GM19468 (cell line): ENCODE measurements around the gene ABHD6.
"Not testable (repeated sequence)": the region's sequence is repeated elsewhere in the genome, so short reads cannot be mapped to it uniquely, and the experiment has no call there.

ENCODE experiments used
- ATAC-seq: cut with Tn5 transposase; IDR thresholded peaks from one replicate; pipeline ENCODE4 v1.9.1; 2021; ENCODE audit warnings: mild to moderate bottlenecking, moderate library complexity, moderate number of reproducible peaks; ENCODE audit not compliant: unreplicated experiment; ENCODE audit errors: extremely low read depth

ABHD6 gene

DNA sequence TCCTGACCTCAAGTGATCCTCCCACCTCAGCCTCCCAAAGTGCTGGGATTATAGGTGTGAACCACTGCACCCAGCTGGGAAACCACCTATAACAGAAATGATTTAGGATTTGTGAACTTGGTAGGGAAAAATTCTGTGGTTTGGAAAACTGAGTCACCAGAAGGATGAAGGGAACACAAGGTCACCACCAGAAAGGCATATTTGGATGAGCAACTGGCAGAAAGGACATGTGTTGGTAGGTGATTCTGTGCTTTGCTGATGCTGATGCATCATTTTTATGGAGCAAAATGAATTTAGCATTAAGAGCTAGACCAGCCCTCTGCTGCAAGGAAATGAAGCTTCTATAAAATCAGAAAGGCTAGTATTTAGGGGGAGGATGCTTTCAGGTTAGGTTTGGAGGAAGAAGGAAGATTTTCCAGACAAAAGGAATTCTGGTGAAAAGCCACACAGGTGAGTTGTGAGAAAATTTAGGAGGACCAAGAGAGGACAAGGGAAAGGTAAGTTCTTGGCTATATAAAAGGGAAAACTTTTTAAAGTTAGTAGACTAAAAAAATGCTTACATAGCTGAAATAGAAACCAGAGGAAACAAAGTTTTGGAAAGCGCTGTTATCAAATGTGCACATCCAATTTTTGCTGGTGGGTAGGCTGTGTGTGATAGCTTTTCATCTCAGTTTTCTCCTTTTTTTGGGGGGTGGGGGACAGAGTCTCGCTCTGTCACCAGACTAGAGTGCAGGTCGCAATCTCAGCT, 98.7 kb downstream of the ABHD6 start:
- ATAC-seq = no peak

- no peak for ATAC-seq
Observed at GRCh38 chr3:58337190-58337589, 99.6 kb downstream of the ABHD6 start.

- ATAC-seq = not testable (repeated sequence)
Observed at GRCh38 chr3:58339146-58339545, 101.6 kb downstream of the ABHD6 start.

DNA sequence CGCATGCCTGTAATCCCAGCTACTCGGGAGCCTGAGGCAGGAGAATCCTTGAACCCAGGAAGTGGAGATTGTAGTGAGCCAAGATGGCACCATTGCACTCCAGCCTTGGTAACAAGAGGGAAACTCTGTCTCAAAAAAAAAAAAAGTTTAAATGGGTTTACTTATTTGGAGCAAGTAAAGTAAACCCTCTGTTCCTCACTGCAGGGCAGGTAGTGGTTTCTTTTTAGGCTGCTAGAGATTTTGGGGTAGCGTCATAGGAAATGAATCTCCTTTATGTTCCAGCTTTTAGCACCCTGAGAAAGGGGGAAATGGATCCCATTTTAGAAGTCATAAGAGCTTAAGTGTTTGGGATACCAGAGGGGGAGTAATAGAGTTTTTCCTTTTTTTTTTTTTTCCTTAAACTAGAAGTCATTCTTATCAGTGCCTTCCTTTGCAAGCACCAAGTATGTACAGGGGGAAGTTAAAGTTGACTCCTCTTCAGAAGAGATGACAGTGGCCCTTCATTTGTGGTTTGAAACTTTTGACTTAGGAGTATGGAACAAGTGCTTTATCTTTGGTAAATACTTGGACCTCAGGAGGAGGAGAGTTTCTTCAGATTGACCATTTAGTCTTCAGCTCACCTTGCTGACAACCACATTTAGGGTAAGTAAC, 103.1 kb downstream of the ABHD6 start:
- ATAC-seq = no peak

GRCh38 chr3:58341376-58341775, 103.8 kb downstream of the ABHD6 start:
- no peak for ATAC-seq

- ATAC-seq = no peak
Observed at GRCh38 chr3:58342676-58343075, 105.1 kb downstream of the ABHD6 start.
